ENCODE results near the gene R3HDM2. TPM values are rescaled to one million over a fixed set of nuclear protein-coding genes. Genes with fewer than 3 reads are reported as not detected.
"Not testable (repeated sequence)": the region's sequence is repeated elsewhere in the genome, so short reads cannot be mapped to it uniquely, and the experiment has no call there.

The R3HDM2 gene
- total RNA-seq, 1 experiment from 2014 or later, result 64.8 TPM

DNA sequence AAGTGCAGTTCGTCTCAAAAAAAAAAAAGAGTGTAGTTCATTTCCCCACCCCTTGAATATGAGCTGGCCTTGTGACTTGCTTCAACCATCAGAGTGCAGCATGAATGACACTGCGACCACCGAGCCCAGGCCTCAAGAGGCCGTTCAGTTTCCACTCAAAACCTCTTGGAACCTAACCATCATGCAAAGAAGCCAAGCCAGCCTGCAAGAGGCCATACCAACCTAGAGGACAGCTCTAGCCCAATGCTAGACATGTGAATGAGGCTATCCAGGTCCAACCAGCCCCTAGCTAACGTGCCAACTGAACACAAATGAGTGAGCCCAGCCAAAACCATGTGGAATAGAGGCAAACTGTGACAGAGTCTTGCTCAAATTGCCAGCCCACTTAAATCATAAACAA is 29.7 kb downstream of the R3HDM2 start:
- intact Hi-C loops (cut with micrococcal nuclease), result no loop called here
- Mint-ChIP-seq H3K4me3 (ENCODE audit: unreplicated experiment) (no peak overlapping the region), H3K36me3 (ENCODE audit: insufficient read depth, unreplicated experiment) (peaks cover 6% of the 10 kb centered on the region), H3K9me3 (ENCODE audit: unreplicated experiment) (no peaks in the 10 kb centered on the region), H3K27ac (ENCODE audit: low read depth, unreplicated experiment) (no peak overlapping the region), H3K27me3 (ENCODE audit: insufficient read depth, unreplicated experiment) (no peaks in the 10 kb centered on the region), H3K4me1 (ENCODE audit: insufficient read depth, unreplicated experiment) (no peaks in the 10 kb centered on the region)
- POLR2A ChIA-PET, result interaction anchor here (0.7 to 1.7 kb wide), 3 partner anchors 10 to 22 kb away, joined by 3 to 6 read pairs (median 4); no protein-coding TSS in a partner anchor
- no peak for DNase-seq (ENCODE audit: unreplicated experiment)
- no TSS peak for BruUV-seq (replicated peaks)
- TF ChIP-seq, protein P1, sequence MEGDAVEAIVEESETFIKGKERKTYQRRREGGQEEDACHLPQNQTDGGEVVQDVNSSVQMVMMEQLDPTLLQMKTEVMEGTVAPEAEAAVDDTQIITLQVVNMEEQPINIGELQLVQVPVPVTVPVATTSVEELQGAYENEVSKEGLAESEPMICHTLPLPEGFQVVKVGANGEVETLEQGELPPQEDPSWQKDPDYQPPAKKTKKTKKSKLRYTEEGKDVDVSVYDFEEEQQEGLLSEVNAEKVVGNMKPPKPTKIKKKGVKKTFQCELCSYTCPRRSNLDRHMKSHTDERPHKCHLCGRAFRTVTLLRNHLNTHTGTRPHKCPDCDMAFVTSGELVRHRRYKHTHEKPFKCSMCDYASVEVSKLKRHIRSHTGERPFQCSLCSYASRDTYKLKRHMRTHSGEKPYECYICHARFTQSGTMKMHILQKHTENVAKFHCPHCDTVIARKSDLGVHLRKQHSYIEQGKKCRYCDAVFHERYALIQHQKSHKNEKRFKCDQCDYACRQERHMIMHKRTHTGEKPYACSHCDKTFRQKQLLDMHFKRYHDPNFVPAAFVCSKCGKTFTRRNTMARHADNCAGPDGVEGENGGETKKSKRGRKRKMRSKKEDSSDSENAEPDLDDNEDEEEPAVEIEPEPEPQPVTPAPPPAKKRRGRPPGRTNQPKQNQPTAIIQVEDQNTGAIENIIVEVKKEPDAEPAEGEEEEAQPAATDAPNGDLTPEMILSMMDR (IDR thresholded peaks at IDR 0.05; ENCODE audit: unreplicated experiment), result no peak
- CTCF ChIA-PET, result interaction anchor here (0.7 to 1.6 kb wide), 3 partner anchors 52 to 182 kb away, joined by 3 to 10 read pairs (median 4); no protein-coding TSS in a partner anchor

DNA sequence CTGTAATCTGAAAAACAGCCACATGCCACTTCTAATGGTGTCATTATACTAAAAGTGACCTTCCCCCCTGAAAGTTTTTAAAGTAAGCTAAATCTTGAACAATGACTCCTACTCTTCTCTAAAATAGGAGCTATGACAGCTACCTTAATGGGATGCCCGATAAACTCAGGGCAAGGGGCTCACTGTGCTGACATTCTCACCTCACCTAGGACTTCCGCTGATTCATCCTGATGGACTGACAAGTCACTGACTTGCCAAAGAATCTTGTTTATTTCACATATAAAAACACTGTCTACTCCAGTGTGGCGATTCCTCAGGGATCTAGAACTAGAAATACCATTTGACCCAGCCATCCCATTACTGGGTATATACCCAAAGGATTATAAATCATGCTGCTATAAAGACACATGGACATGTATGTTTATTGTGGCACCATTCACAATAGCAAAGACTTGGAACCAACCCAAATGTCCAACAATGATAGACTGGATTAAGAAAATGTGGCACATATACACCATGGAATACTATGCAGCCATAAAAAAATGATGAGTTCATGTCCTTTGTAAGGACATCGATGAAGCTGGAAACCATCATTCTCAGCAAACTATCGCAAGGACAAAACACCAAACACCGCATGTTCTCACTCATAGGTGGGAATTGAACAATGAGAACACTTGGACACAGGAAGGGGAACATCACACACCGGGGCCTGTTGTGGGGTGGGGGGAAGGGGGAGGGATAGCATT is 31.0 kb downstream of the R3HDM2 start:
- H3K4me1 Mint-ChIP-seq (ENCODE audit: insufficient read depth, unreplicated experiment); H3K27me3 Mint-ChIP-seq (ENCODE audit: insufficient read depth, unreplicated experiment); H3K9me3 Mint-ChIP-seq (ENCODE audit: unreplicated experiment); H3K27ac Mint-ChIP-seq (ENCODE audit: low read depth, unreplicated experiment); BruUV-seq (replicated peaks); DNase-seq (ENCODE audit: unreplicated experiment); H3K4me3 Mint-ChIP-seq (ENCODE audit: unreplicated experiment); intact Hi-C loops (cut with micrococcal nuclease): not testable (repeated sequence)
- POLR2A ChIA-PET, result interaction anchor here (0.6 to 0.8 kb wide), 2 partner anchors 20 to 24 kb away, joined by 3 read pairs; no protein-coding TSS in a partner anchor
- peaks cover 16% of the 10 kb centered on the region for H3K36me3 Mint-ChIP-seq (ENCODE audit: insufficient read depth, unreplicated experiment)
- CTCF ChIA-PET, result interaction anchor here (0.8 to 1.7 kb wide), 2 partner anchors 8 to 53 kb away, joined by 3 to 8 read pairs; no protein-coding TSS in a partner anchor

DNA sequence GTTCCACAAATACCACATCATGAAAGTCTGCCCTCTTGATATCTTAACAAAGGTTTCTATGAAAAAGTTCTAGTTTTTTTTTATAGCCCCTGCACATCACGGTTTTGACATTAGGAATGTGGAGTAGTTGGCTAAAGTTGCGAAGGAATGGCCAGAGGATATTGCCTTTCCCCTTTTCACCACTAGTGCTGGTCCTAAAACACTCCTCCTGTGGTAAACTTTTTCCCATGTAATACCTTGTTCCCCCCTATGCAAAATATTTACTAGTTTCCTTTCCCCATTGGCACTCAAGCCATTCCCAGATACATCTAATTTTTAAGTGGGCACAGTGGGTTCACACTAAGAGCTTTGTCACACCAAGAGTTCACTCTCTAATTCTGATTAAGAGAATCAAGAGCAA is 33.4 kb downstream of the R3HDM2 start:
- H3K4me3 Mint-ChIP-seq (ENCODE audit: unreplicated experiment), result no peak overlapping the region
- no peaks in the 10 kb centered on the region for H3K4me1 Mint-ChIP-seq (ENCODE audit: insufficient read depth, unreplicated experiment)
- H3K36me3 Mint-ChIP-seq (ENCODE audit: insufficient read depth, unreplicated experiment), result peaks cover 22% of the 10 kb centered on the region
- H3K27ac Mint-ChIP-seq (ENCODE audit: low read depth, unreplicated experiment), result no peak overlapping the region
- intact Hi-C loops (cut with micrococcal nuclease), result no loop called here
- BruUV-seq (replicated peaks), result no TSS peak
- H3K9me3 Mint-ChIP-seq (ENCODE audit: unreplicated experiment), result no peaks in the 10 kb centered on the region
- no peaks in the 10 kb centered on the region for H3K27me3 Mint-ChIP-seq (ENCODE audit: insufficient read depth, unreplicated experiment)
- TF ChIP-seq, protein P1 (IDR thresholded peaks at IDR 0.05; ENCODE audit: unreplicated experiment), result peak; percentile 8
- no peak for DNase-seq (ENCODE audit: unreplicated experiment)
- ChIA-PET POLR2A (no interaction called here), CTCF (interaction anchor here (0.9 kb wide), 1 partner anchor 56 kb away, joined by 4 read pairs; no protein-coding TSS in a partner anchor)

DNA sequence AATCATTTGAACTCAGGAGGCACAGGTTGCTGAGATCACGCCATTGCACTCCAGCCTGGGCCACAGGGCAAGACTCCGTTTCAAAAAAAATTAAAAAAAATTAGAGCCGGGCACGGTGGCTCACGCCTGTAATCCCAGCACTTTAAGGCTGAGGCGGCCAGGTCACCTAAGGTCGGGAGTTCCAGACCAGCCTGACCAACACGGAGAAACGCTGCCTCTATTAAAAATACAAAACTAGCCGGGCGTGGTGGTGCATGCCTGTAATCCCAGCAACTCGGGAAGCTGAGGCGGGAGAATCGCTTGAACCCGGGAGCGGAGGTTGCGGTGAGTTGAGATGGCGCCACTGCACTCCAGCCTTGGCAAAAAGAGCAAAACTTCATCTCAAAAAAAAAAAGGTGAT is 35.7 kb downstream of the R3HDM2 start:
- ChIA-PET CTCF (no interaction called here), POLR2A (no interaction called here)
- H3K27me3 Mint-ChIP-seq (ENCODE audit: insufficient read depth, unreplicated experiment), result no peaks in the 10 kb centered on the region
- no peaks in the 10 kb centered on the region for H3K9me3 Mint-ChIP-seq (ENCODE audit: unreplicated experiment)
- DNase-seq (ENCODE audit: unreplicated experiment), result no peak
- intact Hi-C loops (cut with micrococcal nuclease), result no loop called here
- peaks cover 4% of the 10 kb centered on the region for H3K4me1 Mint-ChIP-seq (ENCODE audit: insufficient read depth, unreplicated experiment)
- TF ChIP-seq, protein P1 (IDR thresholded peaks at IDR 0.05; ENCODE audit: unreplicated experiment), result no peak
- no TSS peak for BruUV-seq (replicated peaks)
- no peak overlapping the region for H3K27ac Mint-ChIP-seq (ENCODE audit: low read depth, unreplicated experiment)
- peaks cover 22% of the 10 kb centered on the region for H3K36me3 Mint-ChIP-seq (ENCODE audit: insufficient read depth, unreplicated experiment)
- H3K4me3 Mint-ChIP-seq (ENCODE audit: unreplicated experiment), result no peak overlapping the region
